Peyer's patch (tissue), 4 donors: ENCODE data around the gene TUBAL3.

Experiments used
- CTCF ChIP-seq, 6 experiments: fragments of 450-650 bp in 4 of 6; fragments of 200-600 bp in 2 of 6; sonication (generic) in 1 of 6; IDR thresholded peaks; one replicate each; pipeline ENCODE4 v1.5.1; 2017 to 2019; ENCODE audit warnings: antibody characterized with exemption in 6 of 6, mild to moderate bottlenecking in 3 of 6, moderate library complexity in 1 of 6
- POLR2A ChIP-seq, 2 donors: fragments of 450-650 bp; IDR thresholded peaks; one replicate each; pipeline ENCODE4 v1.5.1; 2017; ENCODE audit warnings: antibody characterized with exemption in 2 of 2, mild to moderate bottlenecking in 2 of 2, moderate library complexity in 2 of 2

- TF ChIP-seq POLR2A (IDR thresholded peaks at IDR 0.05) (no peak), CTCF (IDR thresholded peaks at IDR 0.05) (no peak)
Observed at GRCh38 chr10:5419466-5420094, 15.0 kb upstream of the TUBAL3 start.
